Esophagus muscularis mucosa (tissue), 4 donors: Measurements from ENCODE around the gene KIF2A. TPM values are rescaled to one million over a fixed set of nuclear protein-coding genes. Genes with fewer than 3 reads are reported as not detected.

Experiments used
- DNase-seq: peaks from one replicate; pipeline ENCODE4 v3.0.0-alpha.2; 2017; ENCODE audit errors: extremely low spot score
- H3K27ac ChIP-seq, 4 donors: fragments of 200-600 bp; sonication (generic); replicated peaks in 1 of 4; 1 replicate in 3 of 4; 2 replicates in 1 of 4; pipeline ENCODE4 v1.5.1; 2016 to 2019; ENCODE audit warnings: mild to moderate bottlenecking in 1 of 4
- H3K27me3 ChIP-seq, 4 donors: fragments of 200-600 bp; sonication (generic); one replicate each; pipeline versions ENCODE4 v1.5.1 to v1.6.0; 2016 to 2019
- H3K36me3 ChIP-seq, 4 donors: fragments of 200-600 bp; sonication (generic); one replicate each; pipeline ENCODE4 v1.5.1; 2016 to 2019
- H3K4me1 ChIP-seq, 4 donors: fragments of 200-600 bp; sonication (generic); one replicate each; pipeline ENCODE4 v1.5.1; 2016 to 2019
- H3K4me3 ChIP-seq, 4 donors: fragments of 200-600 bp; sonication (generic); 1 replicate in 2 of 4; 2 replicates in 2 of 4; pipeline ENCODE4 v1.5.1; 2016 to 2019; ENCODE audit warnings: mild to moderate bottlenecking in 4 of 4, moderate library complexity in 1 of 4
- H3K9me3 ChIP-seq, 4 donors: fragments of 200-600 bp; sonication (generic); 1 replicate in 3 of 4; 2 replicates in 1 of 4; pipeline ENCODE4 v1.5.1; 2016 to 2019
- CTCF ChIP-seq, 3 experiments: fragments of 200-600 bp in 2 of 3; fragments of 450-650 bp in 1 of 3; sonication (generic) in 2 of 3; IDR thresholded peaks; one replicate each; pipeline ENCODE4 v1.5.1; 2017 to 2019; ENCODE audit warnings: antibody characterized with exemption in 3 of 3, mild to moderate bottlenecking in 2 of 3, moderate library complexity in 1 of 3
- EP300 ChIP-seq: sonication (generic); formaldehyde crosslinking; IDR thresholded peaks from one replicate; pipeline ENCODE4 v1.6.1; 2017; ENCODE audit warnings: antibody characterized with exemption
- POLR2A ChIP-seq: fragments of 450-650 bp; IDR thresholded peaks from one replicate; pipeline ENCODE4 v1.6.1; 2017; ENCODE audit warnings: antibody characterized with exemption, moderate library complexity, mild to moderate bottlenecking, low read depth
- POLR2AphosphoS5 ChIP-seq, 2 donors: sonication (generic); formaldehyde crosslinking; IDR thresholded peaks; one replicate each; pipeline ENCODE4 v1.6.1; 2017; ENCODE audit warnings: antibody characterized with exemption in 2 of 2
- WGBS: methylation state at CpG from one replicate; pipeline ENCODE4 v1.1.5; 2018; 5-methylcytosine and 5-hydroxymethylcytosine counted together
- intact Hi-C: fragments of 100-400 bp; cut with DNase I; formaldehyde crosslinking; loops from one replicate; pipeline ENCODE4 v1.15.1; 2023
- total RNA-seq, 4 donors: library from RNA; depleted of rRNA; stranded (reverse); fragments of >200 nt; gene quantifications; one replicate each; pipeline versions ENCODE4 v1.1.0 to v1.2.1, GENCODE V29; 2016

Gene KIF2A
- total RNA-seq, 4 donors from 2014 or later = 31.6 to 37.1 (median 33.3) TPM

GRCh38 chr5:62418462-62419076 lies 112.6 kb downstream of the KIF2A start:
- Histone ChIP-seq H3K4me1 (peaks cover 6 to 18% (median 12%) of the 10 kb centered on the region in 4 donors), H3K9me3 (no peaks in the 10 kb centered on the region), H3K27me3 (no peaks in the 10 kb centered on the region), H3K27ac (no peak overlapping the region), H3K36me3 (no peaks in the 10 kb centered on the region), H3K4me3 (no peak overlapping the region)
- no peak for DNase-seq
- WGBS = 92% methylated on average over 4 of the region's 4 CpGs
- TF ChIP-seq CTCF (IDR thresholded peaks at IDR 0.05) (no peak), POLR2A (no peak), POLR2AphosphoS5 (IDR thresholded peaks at IDR 0.05) (no peak), EP300 (no peak)
- intact Hi-C loops = no loop called here

GRCh38 chr5:62419609-62420008 lies 113.6 kb downstream of the KIF2A start:
- no peak for DNase-seq
- Histone ChIP-seq H3K9me3 (no peaks in the 10 kb centered on the region), H3K4me3 (no peak overlapping the region), H3K27ac (no peak overlapping the region), H3K4me1 (peaks cover 0 to 12% (median 2%) of the 10 kb centered on the region in 4 donors), H3K27me3 (no peaks in the 10 kb centered on the region), H3K36me3 (no peaks in the 10 kb centered on the region)
- 97% methylated on average over 3 of the region's 3 CpGs for WGBS
- intact Hi-C loops = no loop called here
- TF ChIP-seq EP300 = no peak

- no peak for TF ChIP-seq CTCF (IDR thresholded peaks at IDR 0.05)
- TF ChIP-seq POLR2A = no peak
- TF ChIP-seq EP300 = no peak
- TF ChIP-seq POLR2AphosphoS5 (IDR thresholded peaks at IDR 0.05) = no peak
- Histone ChIP-seq H3K36me3 (no peaks in the 10 kb centered on the region), H3K4me1 (peaks cover 0 to 12% (median 0%) of the 10 kb centered on the region in 4 donors), H3K9me3 (no peaks in the 10 kb centered on the region), H3K27me3 (no peaks in the 10 kb centered on the region), H3K4me3 (no peak overlapping the region), H3K27ac (no peak overlapping the region)
- no peak for DNase-seq
- 91% methylated on average over 1 of the region's 1 CpG for WGBS
- intact Hi-C loops = no loop called here
These were observed 115.4 kb downstream of the KIF2A start for GRCh38 chr5:62421414-62421813.

- DNase-seq = no peak
- intact Hi-C loops = no loop called here
- H3K4me1 ChIP-seq = peaks cover 0 to 12% (median 0%) of the 10 kb centered on the region in 4 donors
- no peak overlapping the region for H3K4me3 ChIP-seq
- H3K36me3 ChIP-seq = no peaks in the 10 kb centered on the region
- H3K9me3 ChIP-seq = no peaks in the 10 kb centered on the region
- WGBS = 100% methylated on average over 1 of the region's 1 CpG
- H3K27me3 ChIP-seq = no peaks in the 10 kb centered on the region
- H3K27ac ChIP-seq = no peak overlapping the region
- no peak for TF ChIP-seq POLR2A
- TF ChIP-seq CTCF (IDR thresholded peaks at IDR 0.05) = no peak
- TF ChIP-seq EP300 = no peak
- TF ChIP-seq POLR2AphosphoS5 (IDR thresholded peaks at IDR 0.05) = no peak
These were observed 118.8 kb downstream of the KIF2A start for GRCh38 chr5:62424763-62425162.

GRCh38 chr5:62431735-62432620 lies 126.0 kb downstream of the KIF2A start:
- Histone ChIP-seq H3K9me3 (no peaks in the 10 kb centered on the region), H3K4me1 (peaks cover 20 to 45% (median 34%) of the 10 kb centered on the region in 4 donors), H3K27ac (peak overlapping the region in 3 of 4 donors; percentile 32 to 46 (median 42)), H3K4me3 (no peak overlapping the region), H3K36me3 (no peaks in the 10 kb centered on the region), H3K27me3 (no peaks in the 10 kb centered on the region)
- intact Hi-C loops = no loop called here
- DNase-seq = no peak
- 69% methylated on average over 11 of the region's 11 CpGs for WGBS
- no peak for TF ChIP-seq CTCF (IDR thresholded peaks at IDR 0.05)
- no peak for TF ChIP-seq POLR2AphosphoS5 (IDR thresholded peaks at IDR 0.05)
- TF ChIP-seq POLR2A = no peak
- TF ChIP-seq EP300 = no peak
